SK-N-SH (cell line): ENCODE data around the gene GRB10. TPM values are rescaled to one million over a fixed set of nuclear protein-coding genes. Genes with fewer than 3 reads are reported as not detected.

Source experiments
- CTCF ChIA-PET: fragments of 300-600, 350-600 bp; formaldehyde crosslinking; extraction: SDS; loops from one replicate; lab custom pipeline; 2021; lab: Yijun Ruan, JAX
- POLR2A ChIA-PET: fragments of 350-600 bp; sonication (Branson Sonifier 250); formaldehyde crosslinking; extraction: SDS; loops from one replicate; lab custom pipeline; 2020; ENCODE audit warnings: antibody characterized with exemption, inconsistent platforms; lab: Yijun Ruan, JAX
- DNase-seq: peaks from one replicate; pipeline ENCODE4 v3.0.0; 2012
- H2AFZ ChIP-seq: fragments of 200-600 bp; sonication (generic); 2 replicates; pipeline ENCODE4 v1.8.1; 2016; ENCODE audit warnings: antibody characterized with exemption, mild to moderate bottlenecking, low read depth
- H3F3A ChIP-seq: fragments of 200-600 bp; sonication (generic); replicated peaks from 2 replicates; pipeline ENCODE3; 2016; ENCODE audit warnings: antibody characterized with exemption, mild to moderate bottlenecking; ENCODE audit not compliant: insufficient read depth
- H3K27ac ChIP-seq, 2 experiments: fragments of 200-500 bp in 1 of 2; fragments of 200-600 bp in 1 of 2; sonication (Bioruptor generic) in 1 of 2; sonication (generic), shearing (Covaris generic) in 1 of 2; 2 replicates each; pipeline versions ENCODE4 v1.5.1 to v1.6.1; 2014 to 2016; ENCODE audit warnings: low read depth in 2 of 2, inconsistent platforms in 1 of 2, low read length in 1 of 2, mild to moderate bottlenecking in 1 of 2, mixed read lengths in 1 of 2
- H3K27me3 ChIP-seq: fragments of 200-600 bp; sonication (generic), shearing (Covaris generic); 2 replicates; pipeline ENCODE4 v1.6.1; 2016; ENCODE audit warnings: mixed run types; ENCODE audit not compliant: insufficient read depth
- H3K36me3 ChIP-seq, 2 experiments: fragments of 200-500 bp in 1 of 2; fragments of 200-600 bp in 1 of 2; sonication (Bioruptor generic) in 1 of 2; sonication (generic) in 1 of 2; replicated peaks in 1 of 2; 2 replicates each; pipeline versions ENCODE3 to v1.5.1; 2014 to 2016; ENCODE audit warnings: low read length in 1 of 2, mild to moderate bottlenecking in 1 of 2; ENCODE audit not compliant: insufficient read depth in 2 of 2, control insufficient read depth in 1 of 2
- H3K4me1 ChIP-seq, 2 experiments: fragments of 200-500 bp in 1 of 2; fragments of 200-600 bp in 1 of 2; sonication (Bioruptor generic) in 1 of 2; sonication (generic), shearing (Covaris generic) in 1 of 2; 2 replicates each; pipeline versions ENCODE4 v1.5.1 to v1.6.1; 2014 to 2016; ENCODE audit warnings: low read depth in 1 of 2, low read length in 1 of 2, mixed run types in 1 of 2; ENCODE audit not compliant: insufficient read depth in 2 of 2, control insufficient read depth in 1 of 2
- H3K4me2 ChIP-seq: fragments of 200-600 bp; sonication (generic), shearing (Covaris generic); 2 replicates; pipeline ENCODE4 v1.6.1; 2017; ENCODE audit warnings: mixed run types
- H3K4me3 ChIP-seq, 2 experiments: fragments of 200-500 bp in 1 of 2; fragments of 200-600 bp in 1 of 2; sonication (Bioruptor generic) in 1 of 2; sonication (generic), shearing (Covaris generic) in 1 of 2; 2 replicates each; pipeline versions ENCODE4 v1.5.1 to v1.8.1; 2014 to 2016; ENCODE audit warnings: low read depth in 2 of 2, inconsistent platforms in 1 of 2, low read length in 1 of 2, mild to moderate bottlenecking in 1 of 2, mixed read lengths in 1 of 2, moderate library complexity in 1 of 2
- H3K79me2 ChIP-seq: fragments of 200-600 bp; sonication (generic); 2 replicates; pipeline ENCODE4 v1.8.1; 2017; ENCODE audit warnings: mild to moderate bottlenecking; ENCODE audit not compliant: insufficient read depth
- H3K9ac ChIP-seq: fragments of 200-600 bp; sonication (generic); 2 replicates; pipeline ENCODE4 v1.6.1; 2017; ENCODE audit warnings: mixed run types
- H3K9me2 ChIP-seq: fragments of 200-600 bp; sonication (generic); 2 replicates; pipeline ENCODE4 v1.6.1; 2017; ENCODE audit warnings: mixed run types
- H3K9me3 ChIP-seq: fragments of 200-600 bp; sonication (generic); 2 replicates; pipeline ENCODE4 v1.6.1; 2017; ENCODE audit warnings: mixed run types, mild to moderate bottlenecking, moderate library complexity
- H4K20me1 ChIP-seq: fragments of 200-600 bp; sonication (generic); 2 replicates; pipeline ENCODE4 v1.6.1; 2017; ENCODE audit warnings: mild to moderate bottlenecking, mixed run types; ENCODE audit not compliant: insufficient read depth
- EP300 ChIP-seq, 2 experiments: IDR thresholded peaks; 2 replicates each; pipeline versions ENCODE4 v1.4.0 to v1.6.1; 2012; ENCODE audit warnings: borderline replicate concordance in 1 of 2, low read depth in 1 of 2, low read length in 1 of 2
- FOSL2 ChIP-seq: IDR thresholded peaks from 2 replicates; pipeline ENCODE4 v1.4.0; 2012; ENCODE audit warnings: low read depth, mild to moderate bottlenecking, moderate library complexity, borderline replicate concordance
- FOXJ3 ChIP-seq: sonication (generic); formaldehyde crosslinking; IDR thresholded peaks from 2 replicates; pipeline ENCODE4 v1.5.1; 2020; ENCODE audit warnings: mild to moderate bottlenecking, missing genetic modification reagents
- GABPA ChIP-seq: IDR thresholded peaks from 2 replicates; pipeline ENCODE4 v1.4.0; 2012; ENCODE audit warnings: low read depth, mild to moderate bottlenecking
- GATA2 ChIP-seq: sonication (generic); formaldehyde crosslinking; IDR thresholded peaks from 2 replicates; pipeline ENCODE4 v1.5.0; 2020; ENCODE audit warnings: mild to moderate bottlenecking, missing genetic modification reagents
- MAX ChIP-seq: IDR thresholded peaks from 2 replicates; pipeline ENCODE4 v1.4.0; 2012; ENCODE audit warnings: low read depth
- MEF2A ChIP-seq: IDR thresholded peaks from 2 replicates; pipeline ENCODE4 v1.4.0; 2012; ENCODE audit warnings: low read depth, borderline replicate concordance
- MXI1 ChIP-seq: IDR thresholded peaks from 2 replicates; pipeline ENCODE4 v1.6.1; 2012; ENCODE audit warnings: mild to moderate bottlenecking, low read depth, low read length, improper control_type of control experiment
- NRF1 ChIP-seq: IDR thresholded peaks from 2 replicates; pipeline ENCODE4 v1.6.1; 2012; ENCODE audit warnings: low read depth, mild to moderate bottlenecking, low read length
- POLR2AphosphoS5 ChIP-seq: IDR thresholded peaks from 2 replicates; pipeline ENCODE4 v1.6.1; 2012; ENCODE audit warnings: low read depth, low read length
- RCOR1 ChIP-seq: fragments of 150-350 bp; IDR thresholded peaks from 2 replicates; pipeline ENCODE4 v1.6.1; 2017; ENCODE audit warnings: antibody characterized with exemption, low read length
- SIN3A ChIP-seq: IDR thresholded peaks from 2 replicates; pipeline ENCODE4 v1.6.1; 2012; ENCODE audit warnings: low read depth, mild to moderate bottlenecking, low read length, moderate library complexity, borderline replicate concordance
- SMC3 ChIP-seq: IDR thresholded peaks from 2 replicates; pipeline ENCODE4 v1.6.1; 2012; ENCODE audit warnings: low read depth, low read length, improper control_type of control experiment
- TAF1 ChIP-seq: IDR thresholded peaks from 2 replicates; pipeline ENCODE4 v1.6.1; 2012; ENCODE audit warnings: low read depth, mild to moderate bottlenecking, low read length, moderate library complexity, borderline replicate concordance
- TCF12 ChIP-seq: IDR thresholded peaks from 2 replicates; pipeline ENCODE4 v1.4.0; 2012
- YY1 ChIP-seq: IDR thresholded peaks from 2 replicates; pipeline ENCODE4 v1.4.0; 2012; ENCODE audit warnings: low read depth, mild to moderate bottlenecking
- WGBS: methylation state at CpG from one replicate; pipeline ENCODE4 v1.1.6; 2017; ENCODE audit warnings: low lambda C conversion rate; 5-methylcytosine and 5-hydroxymethylcytosine counted together
- polyA plus RNA-seq, 3 experiments: library from polyadenylated mRNA; depleted of rRNA; stranded (reverse); fragments of >200 nt; gene quantifications; 2 replicates each; pipeline ENCODE4 v1.2.3, GENCODE V29; 2012
- TF ChIP-seq, protein P1 (sequence below): IDR thresholded peaks from 2 replicates; pipeline ENCODE4 v1.4.0; 2012; ENCODE audit warnings: low read depth, borderline replicate concordance
- TF ChIP-seq, protein P2 (sequence below): IDR thresholded peaks from 2 replicates; pipeline ENCODE4; 2012

GRB10 gene
- polyA plus RNA-seq, 1 of the 3 experiments (the other 2 are of a cell fraction), result 5.1 TPM

- TF ChIP-seq NRF1, result no peak
- no peak for TF ChIP-seq GABPA
- TF ChIP-seq, protein P1, sequence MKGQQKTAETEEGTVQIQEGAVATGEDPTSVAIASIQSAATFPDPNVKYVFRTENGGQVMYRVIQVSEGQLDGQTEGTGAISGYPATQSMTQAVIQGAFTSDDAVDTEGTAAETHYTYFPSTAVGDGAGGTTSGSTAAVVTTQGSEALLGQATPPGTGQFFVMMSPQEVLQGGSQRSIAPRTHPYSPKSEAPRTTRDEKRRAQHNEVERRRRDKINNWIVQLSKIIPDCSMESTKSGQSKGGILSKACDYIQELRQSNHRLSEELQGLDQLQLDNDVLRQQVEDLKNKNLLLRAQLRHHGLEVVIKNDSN, result no peak
- TF ChIP-seq, protein P2, sequence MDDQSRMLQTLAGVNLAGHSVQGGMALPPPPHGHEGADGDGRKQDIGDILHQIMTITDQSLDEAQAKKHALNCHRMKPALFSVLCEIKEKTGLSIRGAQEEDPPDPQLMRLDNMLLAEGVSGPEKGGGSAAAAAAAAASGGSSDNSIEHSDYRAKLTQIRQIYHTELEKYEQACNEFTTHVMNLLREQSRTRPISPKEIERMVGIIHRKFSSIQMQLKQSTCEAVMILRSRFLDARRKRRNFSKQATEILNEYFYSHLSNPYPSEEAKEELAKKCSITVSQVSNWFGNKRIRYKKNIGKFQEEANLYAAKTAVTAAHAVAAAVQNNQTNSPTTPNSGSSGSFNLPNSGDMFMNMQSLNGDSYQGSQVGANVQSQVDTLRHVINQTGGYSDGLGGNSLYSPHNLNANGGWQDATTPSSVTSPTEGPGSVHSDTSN, result no peak
- TF ChIP-seq TCF12, result no peak
- no peak for TF ChIP-seq SIN3A
- TF ChIP-seq FOXJ3 (CRISPR knock-in tag), result no peak
- TF ChIP-seq RCOR1, result no peak
- TF ChIP-seq YY1, result no peak
These were observed 187.1 kb downstream of the GRB10 start (continued) for GRCh38 chr7:50595491-50596102.

DNA sequence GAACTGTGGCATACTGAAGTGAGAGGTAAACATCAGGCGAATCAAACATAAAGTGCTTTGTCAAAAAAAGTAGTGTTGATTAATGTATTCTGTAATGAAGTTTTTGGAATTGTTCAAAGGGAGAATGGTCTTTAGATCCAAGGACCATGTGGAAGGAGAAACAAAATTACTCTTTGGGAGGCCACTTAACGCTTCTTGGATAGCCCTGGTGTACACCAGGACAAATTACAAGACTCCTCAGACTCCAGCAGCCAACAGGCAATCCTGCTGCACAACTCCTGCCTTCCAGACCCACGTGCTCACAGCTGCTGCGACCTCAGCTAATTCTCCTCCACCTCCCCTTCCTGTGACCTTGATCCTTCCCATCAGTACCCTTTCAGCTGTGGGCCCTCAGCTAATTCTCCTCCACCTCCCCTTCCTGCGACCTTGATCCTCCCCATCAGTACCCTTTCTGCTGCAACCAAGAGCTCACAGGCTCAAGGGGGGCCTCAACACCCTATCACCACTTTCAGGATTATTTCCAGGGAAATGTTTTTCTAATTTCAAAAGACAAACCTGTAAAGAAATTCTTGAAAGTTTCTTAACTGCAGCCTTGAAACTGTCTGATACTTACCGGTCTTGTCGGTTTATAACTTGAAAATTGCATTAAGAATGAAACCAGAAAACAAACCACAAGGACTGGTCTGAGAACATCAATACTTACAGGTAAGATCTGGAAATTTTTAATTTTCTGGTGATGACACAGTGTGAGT is 187.8 kb downstream of the GRB10 start:
- Histone ChIP-seq H3K27me3 (no peaks in the 10 kb centered on the region), H3K9me2 (no peaks in the 10 kb centered on the region), H4K20me1 (no peaks in the 10 kb centered on the region), H3K79me2 (no peaks in the 10 kb centered on the region), H3K36me3 (peaks cover 2 to 37% of the 10 kb centered on the region in 2 experiments), H3K27ac (no peak overlapping the region), H3K4me1 (peaks cover 0 to 19% of the 10 kb centered on the region in 2 experiments; a peak in 1 of 4 replicates), H3K9ac (no peak overlapping the region), H3K4me3 (no peak overlapping the region), H3K9me3 (no peaks in the 10 kb centered on the region), H3F3A (no peaks in the 10 kb centered on the region), H2AFZ (no peak overlapping the region), H3K4me2 (no peak overlapping the region)
- no peak for DNase-seq
- 57% methylated on average over 7 of the region's 7 CpGs for WGBS
- POLR2A ChIA-PET, result no interaction called here
- TF ChIP-seq FOSL2 (no peak), SMC3 (no peak), GABPA (no peak), TCF12 (no peak), YY1 (no peak), TAF1 (no peak), POLR2AphosphoS5 (no peak), MAX (no peak), MEF2A (no peak), GATA2 (CRISPR knock-in tag) (no peak), EP300 (IDR thresholded peaks at IDR 0.05; ENCODE audit: borderline replicate concordance in 1 of 2, low read depth in 1 of 2, low read length in 1 of 2) (no peak), MXI1 (no peak), SIN3A (no peak)
- CTCF ChIA-PET, result interaction anchor here (0.8 to 7.5 kb wide), 23 partner anchors 8 to 127 kb away, joined by 3 to 64 read pairs (median 7); partner anchors contain the start of gene DDC
